Forelimb muscle (tissue), 1 donor: Measurements from ENCODE around the gene FOXD4L3. TPM values are rescaled to one million over a fixed set of nuclear protein-coding genes. Genes with fewer than 3 reads are reported as not detected.
"Not testable (repeated sequence)": the region's sequence is repeated elsewhere in the genome, so short reads cannot be mapped to it uniquely, and the experiment has no call there.

Experiments
- DNase-seq: peaks from one replicate; pipeline ENCODE4 v3.0.0-alpha.2; 2013; ENCODE audit warnings: low read depth
- polyA plus RNA-seq: library from polyadenylated mRNA; unstranded; fragments of 120-200 nt; gene quantifications from one replicate; pipeline ENCODE4 v1.2.1, GENCODE V29; 2013; ENCODE audit not compliant: insufficient read length

Gene FOXD4L3
- polyA plus RNA-seq, 1 donor = 0.29 TPM

DNA sequence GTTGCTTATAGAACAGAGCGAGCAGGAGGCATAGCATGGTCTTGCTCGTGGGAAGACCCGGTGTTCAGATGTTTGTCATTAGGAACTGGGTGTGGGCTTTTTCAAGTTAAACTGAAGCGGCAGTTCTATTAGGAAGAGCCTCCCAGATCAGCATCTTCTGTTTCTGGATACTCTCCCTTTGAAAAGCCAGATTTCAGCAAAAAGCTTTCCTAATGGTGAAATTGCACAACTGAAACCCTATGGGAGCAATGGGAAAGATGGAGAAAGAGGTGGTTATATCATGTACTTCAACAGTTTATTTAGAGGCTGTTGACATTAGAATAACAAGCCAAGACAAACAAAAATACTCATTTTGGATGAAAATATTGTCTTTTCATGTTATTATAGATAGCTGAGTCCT lies 41.3 kb downstream of the FOXD4L3 start:
- not testable (repeated sequence) for DNase-seq

DNA sequence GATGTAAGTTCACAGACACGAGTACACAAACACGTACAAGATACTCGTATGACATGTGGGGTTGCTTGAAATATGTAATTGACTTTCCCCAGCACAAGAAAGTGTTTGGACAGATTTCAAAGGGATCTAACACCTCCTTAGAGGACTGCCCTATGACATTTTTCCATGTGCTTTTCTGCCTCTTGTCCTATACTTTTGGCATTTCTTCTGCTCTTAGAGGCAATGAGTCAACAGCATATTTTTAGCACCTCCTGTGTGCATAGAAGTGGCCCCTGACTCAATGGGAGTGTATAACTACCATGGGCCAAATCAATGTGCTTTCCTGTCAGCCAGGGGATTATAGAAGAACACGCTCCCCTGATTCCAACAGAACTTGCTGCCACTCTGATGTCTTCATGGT lies 49.0 kb downstream of the FOXD4L3 start:
- not testable (repeated sequence) for DNase-seq

Other genes with a start within 250 kb of the FOXD4L3 start
- gene ZNG1C, start 60.9 kb upstream of the FOXD4L3 start, polyA plus RNA-seq = 22.7 TPM
- 49.0 TPM for gene PGM5, start 53.7 kb downstream of the FOXD4L3 start, polyA plus RNA-seq
- 1.0 TPM for gene TMEM252, start 238.0 kb downstream of the FOXD4L3 start, polyA plus RNA-seq